Measurements from ENCODE around the gene IL15RA. TPM values are rescaled to one million over a fixed set of nuclear protein-coding genes. Genes with fewer than 3 reads are reported as not detected.

IL15RA gene
- total and polyA plus RNA-seq, 10 donors, result 9.9 to 37.4 (median 21.0) TPM

DNA sequence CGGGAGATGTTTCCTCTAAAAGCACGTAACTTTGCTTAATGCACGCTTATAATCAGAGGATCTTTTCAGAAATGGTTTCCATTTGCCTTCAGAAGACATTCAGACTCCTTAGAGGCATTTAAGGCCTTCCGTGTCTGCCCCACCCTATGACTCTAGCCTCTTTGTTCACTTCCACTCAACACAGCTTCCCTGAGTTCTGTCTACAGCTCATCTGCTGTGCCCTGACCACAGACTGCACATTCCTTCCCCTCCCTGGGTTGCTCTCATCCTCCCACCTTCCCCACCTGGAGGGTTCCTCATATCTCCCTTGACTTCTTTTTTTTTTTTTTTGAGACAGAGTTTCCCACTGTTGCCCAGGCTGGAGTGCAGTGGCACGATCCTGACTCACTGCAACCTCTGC lies 70.7 kb downstream of the IL15RA start:
- no peak for TF ChIP-seq POLR2A (IDR thresholded peaks at IDR 0.05)
- TF ChIP-seq, protein P1, sequence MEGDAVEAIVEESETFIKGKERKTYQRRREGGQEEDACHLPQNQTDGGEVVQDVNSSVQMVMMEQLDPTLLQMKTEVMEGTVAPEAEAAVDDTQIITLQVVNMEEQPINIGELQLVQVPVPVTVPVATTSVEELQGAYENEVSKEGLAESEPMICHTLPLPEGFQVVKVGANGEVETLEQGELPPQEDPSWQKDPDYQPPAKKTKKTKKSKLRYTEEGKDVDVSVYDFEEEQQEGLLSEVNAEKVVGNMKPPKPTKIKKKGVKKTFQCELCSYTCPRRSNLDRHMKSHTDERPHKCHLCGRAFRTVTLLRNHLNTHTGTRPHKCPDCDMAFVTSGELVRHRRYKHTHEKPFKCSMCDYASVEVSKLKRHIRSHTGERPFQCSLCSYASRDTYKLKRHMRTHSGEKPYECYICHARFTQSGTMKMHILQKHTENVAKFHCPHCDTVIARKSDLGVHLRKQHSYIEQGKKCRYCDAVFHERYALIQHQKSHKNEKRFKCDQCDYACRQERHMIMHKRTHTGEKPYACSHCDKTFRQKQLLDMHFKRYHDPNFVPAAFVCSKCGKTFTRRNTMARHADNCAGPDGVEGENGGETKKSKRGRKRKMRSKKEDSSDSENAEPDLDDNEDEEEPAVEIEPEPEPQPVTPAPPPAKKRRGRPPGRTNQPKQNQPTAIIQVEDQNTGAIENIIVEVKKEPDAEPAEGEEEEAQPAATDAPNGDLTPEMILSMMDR (IDR thresholded peaks at IDR 0.05 in 8 of 11, conservative IDR thresholded peaks at IDR 0.05 in 3 of 11), result no peak
- TF ChIP-seq POLR2AphosphoS5 (IDR thresholded peaks at IDR 0.05), result no peak
- peaks cover 8 to 83% (median 46%) of the 10 kb centered on the region in 6 donors for H3K36me3 ChIP-seq
- peak overlapping the region in 2 of 8 donors; percentile 9 to 38 for H3K27ac ChIP-seq
- 92 to 98% (median 96%) methylated on average over 5 of the region's 5 CpGs for WGBS, 5 donors
- peaks cover 0 to 33% (median 14%) of the 10 kb centered on the region in 6 donors for H3K4me1 ChIP-seq
- H3K4me3 ChIP-seq, result no peak overlapping the region
- intact Hi-C loops (cut with DNase I; ENCODE audit: low total_unique reads), result no loop called here
- H3K27me3 ChIP-seq (replicated peaks in 1 of 7), result no peaks in the 10 kb centered on the region
- DNase-seq, result no peak
- no peaks in the 10 kb centered on the region for H3K9me3 ChIP-seq

- Histone ChIP-seq H3K4me1 (peaks cover 0 to 33% (median 14%) of the 10 kb centered on the region in 6 donors), H3K27ac (peak overlapping the region in 2 of 8 donors; percentile 9 to 38), H3K36me3 (peaks cover 8 to 76% (median 39%) of the 10 kb centered on the region in 6 donors), H3K4me3 (no peak overlapping the region), H3K27me3 (replicated peaks in 1 of 7) (no peaks in the 10 kb centered on the region), H3K9me3 (no peaks in the 10 kb centered on the region)
- 73 to 79% (median 75%) methylated on average over 9 to 13 of the region's 13 CpGs for WGBS, 5 donors
- peak; percentile 78 for DNase-seq
- intact Hi-C loops (cut with DNase I; ENCODE audit: low total_unique reads), result no loop called here
- TF ChIP-seq POLR2AphosphoS5 (IDR thresholded peaks at IDR 0.05), result peak; percentile 2 to 59 (median 43)
- TF ChIP-seq, protein P1 (IDR thresholded peaks at IDR 0.05 in 8 of 11, conservative IDR thresholded peaks at IDR 0.05 in 3 of 11), result no peak
- TF ChIP-seq POLR2A (IDR thresholded peaks at IDR 0.05), result no peak
These were observed 71.4 kb downstream of the IL15RA start for GRCh38 chr10:5905854-5906507.

- H3K27me3 ChIP-seq (replicated peaks in 1 of 7), result no peaks in the 10 kb centered on the region
- intact Hi-C loops (cut with DNase I; ENCODE audit: low total_unique reads), result no loop called here
- TF ChIP-seq POLR2A (IDR thresholded peaks at IDR 0.05) (no peak), POLR2AphosphoS5 (IDR thresholded peaks at IDR 0.05) (no peak)
- TF ChIP-seq, protein P1 (IDR thresholded peaks at IDR 0.05 in 8 of 11, conservative IDR thresholded peaks at IDR 0.05 in 3 of 11), result no peak
- H3K9me3 ChIP-seq, result no peaks in the 10 kb centered on the region
- H3K4me1 ChIP-seq, result peaks cover 0 to 41% (median 14%) of the 10 kb centered on the region in 6 donors
- no peak overlapping the region for H3K4me3 ChIP-seq
- H3K36me3 ChIP-seq, result peaks cover 6 to 63% (median 22%) of the 10 kb centered on the region in 6 donors
- 55 to 66% (median 58%) methylated on average over 4 of the region's 4 CpGs for WGBS, 5 donors
- H3K27ac ChIP-seq, result peak overlapping the region in 2 of 8 donors; percentile 12 to 39
- no peak for DNase-seq
These were observed 73.1 kb downstream of the IL15RA start for GRCh38 chr10:5904227-5904626.

- TF ChIP-seq, protein P1 (IDR thresholded peaks at IDR 0.05 in 8 of 11, conservative IDR thresholded peaks at IDR 0.05 in 3 of 11), result no peak
- TF ChIP-seq POLR2AphosphoS5 (IDR thresholded peaks at IDR 0.05) (no peak), POLR2A (IDR thresholded peaks at IDR 0.05) (no peak)
- H3K4me1 ChIP-seq, result peaks cover 0 to 41% (median 14%) of the 10 kb centered on the region in 6 donors
- H3K36me3 ChIP-seq, result peaks cover 4 to 63% (median 15%) of the 10 kb centered on the region in 6 donors
- no peak overlapping the region for H3K4me3 ChIP-seq
- intact Hi-C loops (cut with DNase I; ENCODE audit: low total_unique reads), result no loop called here
- 95 to 99% (median 98%) methylated on average over 6 of the region's 6 CpGs for WGBS, 5 donors
- H3K27me3 ChIP-seq (replicated peaks in 1 of 7), result no peaks in the 10 kb centered on the region
- H3K9me3 ChIP-seq, result peaks cover 0 to under 1% (median 0%) of the 10 kb centered on the region in 8 donors
- peak overlapping the region in 2 of 8 donors; percentile 12 to 39 for H3K27ac ChIP-seq
- DNase-seq, result no peak
These were observed 73.8 kb downstream of the IL15RA start for GRCh38 chr10:5903563-5903962.
